PC-9 (cell line): ENCODE results near the gene PRKAG2.

ENCODE experiments used
- CTCF ChIP-seq: fragments of 200-600 bp; sonication (generic); conservative IDR thresholded peaks from 2 replicates; pipeline ENCODE4 v1.6.1; 2017; ENCODE audit warnings: mixed run types, antibody characterized with exemption, mild to moderate bottlenecking, moderate library complexity
- EZH2 ChIP-seq: fragments of 200-600 bp; sonication (generic); IDR thresholded peaks from 2 replicates; pipeline ENCODE4 v1.8.0; 2017; ENCODE audit warnings: antibody characterized with exemption, low read depth

DNA sequence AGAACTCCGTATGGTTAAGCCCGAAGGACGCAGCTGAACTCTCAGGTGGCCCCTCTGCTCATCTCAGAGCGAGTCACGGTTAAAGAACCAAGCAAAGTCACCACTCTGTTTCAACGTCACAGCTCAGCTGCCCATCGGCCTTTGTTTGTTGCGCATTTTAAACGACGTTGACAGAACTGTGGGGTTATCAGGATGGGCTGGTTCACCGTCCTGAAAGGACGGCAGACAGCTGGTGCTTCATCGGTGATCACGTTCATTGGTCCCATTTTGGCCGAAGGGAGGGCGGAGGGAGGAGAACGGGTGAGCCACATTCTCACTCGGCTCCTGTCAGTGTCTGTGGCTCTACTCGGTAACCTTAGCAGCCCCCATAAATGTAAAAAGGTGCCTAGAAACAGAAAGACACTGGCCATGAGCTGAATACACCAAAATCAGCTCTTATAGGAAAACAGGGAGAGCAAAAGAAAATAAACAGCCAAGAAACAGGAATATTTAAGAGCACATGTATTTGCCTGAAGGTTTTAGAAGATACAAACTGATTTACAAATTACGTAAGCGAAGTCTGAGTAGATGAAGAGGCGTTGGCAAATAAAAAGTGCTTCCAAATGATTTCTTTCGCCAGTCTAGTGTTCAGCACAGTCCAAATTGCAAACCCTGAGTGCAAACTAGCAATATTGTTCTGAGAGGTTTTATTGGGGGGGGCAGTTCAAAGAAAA is 8.4 kb downstream of the PRKAG2 start:
- no peak for TF ChIP-seq CTCF
- TF ChIP-seq EZH2: no peak
